Measurements from ENCODE around the gene ALG10. TPM values are rescaled to one million over a fixed set of nuclear protein-coding genes. Genes with fewer than 3 reads are reported as not detected.

Gene ALG10, protein sequence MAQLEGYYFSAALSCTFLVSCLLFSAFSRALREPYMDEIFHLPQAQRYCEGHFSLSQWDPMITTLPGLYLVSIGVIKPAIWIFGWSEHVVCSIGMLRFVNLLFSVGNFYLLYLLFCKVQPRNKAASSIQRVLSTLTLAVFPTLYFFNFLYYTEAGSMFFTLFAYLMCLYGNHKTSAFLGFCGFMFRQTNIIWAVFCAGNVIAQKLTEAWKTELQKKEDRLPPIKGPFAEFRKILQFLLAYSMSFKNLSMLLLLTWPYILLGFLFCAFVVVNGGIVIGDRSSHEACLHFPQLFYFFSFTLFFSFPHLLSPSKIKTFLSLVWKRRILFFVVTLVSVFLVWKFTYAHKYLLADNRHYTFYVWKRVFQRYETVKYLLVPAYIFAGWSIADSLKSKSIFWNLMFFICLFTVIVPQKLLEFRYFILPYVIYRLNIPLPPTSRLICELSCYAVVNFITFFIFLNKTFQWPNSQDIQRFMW
- 9.6 and 20.3 TPM in 2 replicates for total RNA-seq

DNA sequence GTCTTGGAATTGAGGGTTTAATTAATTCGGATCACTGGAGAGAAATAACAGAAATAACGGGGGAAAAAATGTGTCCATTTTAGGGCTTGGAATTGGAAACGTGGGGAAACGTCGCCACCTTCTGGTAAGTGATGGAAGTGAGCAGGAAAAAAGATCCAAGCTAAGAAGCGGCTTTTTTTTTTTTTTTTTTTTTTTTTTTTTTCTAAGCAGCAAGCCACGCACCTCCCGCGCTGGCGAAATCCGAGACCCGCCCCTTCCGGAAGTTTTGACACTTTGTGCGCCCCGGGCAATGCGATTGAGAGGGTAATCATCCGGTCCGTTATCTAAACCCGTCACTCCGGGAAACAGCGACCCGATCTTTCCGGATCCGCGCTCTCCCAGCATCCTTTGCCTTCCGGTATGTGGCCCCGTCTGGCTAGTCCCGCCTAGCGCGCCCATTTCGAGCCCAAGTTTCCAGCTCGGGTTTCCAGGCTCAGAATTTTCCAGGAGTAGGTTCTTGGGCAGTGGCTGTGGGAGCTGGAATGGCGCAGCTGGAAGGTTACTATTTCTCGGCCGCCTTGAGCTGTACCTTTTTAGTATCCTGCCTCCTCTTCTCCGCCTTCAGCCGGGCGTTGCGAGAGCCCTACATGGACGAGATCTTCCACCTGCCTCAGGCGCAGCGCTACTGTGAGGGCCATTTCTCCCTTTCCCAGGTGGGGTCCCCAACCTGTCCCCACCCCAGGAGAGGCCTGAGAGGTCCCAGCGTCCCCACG is at the start of gene ALG10:
TSS of gene ALG10 (plus strand) at position 418 of the 752 bp plus-strand sequence. CDS start at position 522, 104 bp downstream.

Small RNAs within 50 kb of the gene (small RNA-seq; reads per million reads assigned to genes)
- not detected for gene RF00019
